Calu3 (cell line): ENCODE measurements around the gene GRAMD2B. TPM values are rescaled to one million over a fixed set of nuclear protein-coding genes. Genes with fewer than 3 reads are reported as not detected.

ENCODE experiments used
- BruUV-seq: library from RNA; stranded (reverse); fragments of 400-500 nt; replicated peaks from 2 replicates; lab custom pipeline; 2021; lab: Mats Ljungman, UMichigan
- CTCF ChIA-PET: fragments of 300-600 bp; sonication (Branson Sonifier 250); formaldehyde crosslinking; loops from one replicate; lab custom pipeline; 2022; ENCODE audit warnings: antibody characterized with exemption; lab: Charles Lee
- DNase-seq: peaks from one replicate; pipeline ENCODE4 v3.0.0; 2022
- H3K27ac Mint-ChIP-seq: one replicate; pipeline ENCODE4 v1.8.0; 2022; ENCODE audit warnings: mixed read lengths; ENCODE audit not compliant: unreplicated experiment
- H3K27me3 Mint-ChIP-seq: one replicate; pipeline ENCODE4 v1.8.0; 2022; ENCODE audit warnings: mixed read lengths; ENCODE audit not compliant: unreplicated experiment
- H3K36me3 Mint-ChIP-seq: one replicate; pipeline ENCODE4 v1.8.0; 2022; ENCODE audit warnings: mild to moderate bottlenecking, moderate library complexity, mixed read lengths; ENCODE audit not compliant: insufficient read depth, unreplicated experiment
- H3K4me1 Mint-ChIP-seq: one replicate; pipeline ENCODE4 v1.8.0; 2022; ENCODE audit warnings: mild to moderate bottlenecking, low read depth, mixed read lengths; ENCODE audit not compliant: unreplicated experiment
- H3K4me3 Mint-ChIP-seq: one replicate; pipeline ENCODE4 v1.8.0; 2022; ENCODE audit warnings: mild to moderate bottlenecking, low read depth, moderate library complexity, mixed read lengths; ENCODE audit not compliant: unreplicated experiment
- H3K9me3 Mint-ChIP-seq: one replicate; pipeline ENCODE4 v1.8.0; 2022; ENCODE audit warnings: low read depth, mixed read lengths; ENCODE audit not compliant: unreplicated experiment
- CTCF ChIP-seq: fragments of 200-600 bp; IDR thresholded peaks from one replicate; pipeline ENCODE4 v1.8.0; 2022; ENCODE audit warnings: antibody characterized with exemption; ENCODE audit not compliant: unreplicated experiment
- intact Hi-C: fragments of 100-400 bp; cut with micrococcal nuclease; formaldehyde crosslinking; loops from one replicate; pipeline ENCODE4 v1.10.0; 2022; ENCODE audit not compliant: unreplicated experiment
- total RNA-seq: library from RNA; stranded (reverse); gene quantifications from 2 replicates; pipeline ENCODE4 v1.2.3, GENCODE V29; 2022

GRAMD2B gene
- total RNA-seq, 1 experiment from 2014 or later, result 23.0 TPM

GRCh38 chr5:126479810-126480209 lies 56.6 kb downstream of the GRAMD2B start:
- CTCF ChIA-PET, result no interaction called here
- H3K4me1 Mint-ChIP-seq, result peaks cover 6% of the 10 kb centered on the region
- no peak overlapping the region for H3K27ac Mint-ChIP-seq
- H3K27me3 Mint-ChIP-seq, result no peaks in the 10 kb centered on the region
- no TSS peak for BruUV-seq
- no peak for DNase-seq
- H3K36me3 Mint-ChIP-seq, result peaks cover 44% of the 10 kb centered on the region
- intact Hi-C loops, result loop anchor here (5.0 kb wide), 1 partner anchor 58 kb away; the partner anchor contains the start of gene GRAMD2B
- H3K9me3 Mint-ChIP-seq, result no peaks in the 10 kb centered on the region
- TF ChIP-seq CTCF, result no peak
- no peak overlapping the region for H3K4me3 Mint-ChIP-seq

- H3K27me3 Mint-ChIP-seq, result no peaks in the 10 kb centered on the region
- H3K27ac Mint-ChIP-seq, result no peak overlapping the region
- H3K4me1 Mint-ChIP-seq, result peaks cover 6% of the 10 kb centered on the region
- no peak for TF ChIP-seq CTCF
- H3K9me3 Mint-ChIP-seq, result no peaks in the 10 kb centered on the region
- DNase-seq, result no peak
- CTCF ChIA-PET, result interaction anchor here (1.0 kb wide), 1 partner anchor 19 kb away, joined by 3 read pairs; no protein-coding TSS in a partner anchor
- H3K36me3 Mint-ChIP-seq, result peaks cover 37% of the 10 kb centered on the region
- BruUV-seq, result no TSS peak
- no peak overlapping the region for H3K4me3 Mint-ChIP-seq
- intact Hi-C loops, result loop anchor here (5.0 kb wide), 1 partner anchor 59 kb away; the partner anchor contains the start of gene GRAMD2B
Observed at GRCh38 chr5:126480824-126481223, 57.6 kb downstream of the GRAMD2B start.

GRCh38 chr5:126481243-126481642 lies 58.0 kb downstream of the GRAMD2B start:
- CTCF ChIA-PET, result interaction anchor here (0.6 to 1.0 kb wide), 2 partner anchors 19 to 30 kb away, joined by 3 read pairs; no protein-coding TSS in a partner anchor
- Mint-ChIP-seq H3K4me3 (no peak overlapping the region), H3K9me3 (no peaks in the 10 kb centered on the region), H3K36me3 (peaks cover 38% of the 10 kb centered on the region), H3K4me1 (peaks cover 6% of the 10 kb centered on the region), H3K27ac (no peak overlapping the region), H3K27me3 (no peaks in the 10 kb centered on the region)
- no peak for TF ChIP-seq CTCF
- intact Hi-C loops, result loop anchor here (5.0 kb wide), 1 partner anchor 59 kb away; the partner anchor contains the start of gene GRAMD2B
- no peak for DNase-seq
- BruUV-seq, result no TSS peak

GRCh38 chr5:126482591-126482990 lies 59.4 kb downstream of the GRAMD2B start:
- Mint-ChIP-seq H3K27me3 (no peaks in the 10 kb centered on the region), H3K4me1 (peaks cover 6% of the 10 kb centered on the region), H3K4me3 (no peak overlapping the region), H3K9me3 (no peaks in the 10 kb centered on the region), H3K27ac (no peak overlapping the region), H3K36me3 (peaks cover 35% of the 10 kb centered on the region)
- intact Hi-C loops, result loop anchor here (5.0 kb wide), 1 partner anchor 60 kb away; the partner anchor contains the start of gene GRAMD2B
- DNase-seq, result no peak
- BruUV-seq, result no TSS peak
- TF ChIP-seq CTCF, result no peak
- CTCF ChIA-PET, result interaction anchor here (0.5 kb wide), 1 partner anchor 91 kb away, joined by 3 read pairs; no protein-coding TSS in a partner anchor
